Tibial artery (tissue), 4 donors: ENCODE measurements around the gene MLLT10.
"Not testable (repeated sequence)": the region's sequence is repeated elsewhere in the genome, so short reads cannot be mapped to it uniquely, and the experiment has no call there.

Experiments used
- DNase-seq, 2 donors: peaks; one replicate each; pipeline ENCODE4 v3.0.0-alpha.2; 2019
- H3K27ac ChIP-seq, 2 donors: fragments of 200-600 bp; sonication (generic) in 1 of 2; 1 replicate in 1 of 2; 2 replicates in 1 of 2; pipeline ENCODE4 v1.5.1; 2018 to 2019; ENCODE audit warnings: mild to moderate bottlenecking in 1 of 2
- H3K27me3 ChIP-seq, 2 donors: fragments of 200-600 bp; sonication (generic) in 1 of 2; one replicate each; pipeline versions ENCODE4 v1.5.1 to v1.6.0; 2016 to 2019
- H3K36me3 ChIP-seq, 3 donors: fragments of 200-600 bp; sonication (generic) in 2 of 3; one replicate each; pipeline ENCODE4 v1.5.1; 2016 to 2019; ENCODE audit warnings: mild to moderate bottlenecking in 2 of 3
- H3K4me1 ChIP-seq, 4 donors: fragments of 200-600 bp; sonication (generic) in 2 of 4; 1 replicate in 3 of 4; 2 replicates in 1 of 4; pipeline ENCODE4 v1.5.1; 2016 to 2019
- H3K4me3 ChIP-seq, 2 donors: fragments of 200-600 bp; sonication (generic) in 1 of 2; 1 replicate in 1 of 2; 2 replicates in 1 of 2; pipeline ENCODE4 v1.5.1; 2018 to 2019; ENCODE audit warnings: mild to moderate bottlenecking in 2 of 2
- H3K9me3 ChIP-seq, 3 donors: fragments of 200-600 bp; sonication (generic) in 1 of 3; one replicate each; pipeline ENCODE4 v1.5.1; 2016 to 2019
- CTCF ChIP-seq, 2 experiments: fragments of 200-600 bp in 1 of 2; fragments of 450-650 bp in 1 of 2; IDR thresholded peaks; one replicate each; pipeline ENCODE4 v1.5.1; 2017 to 2019; ENCODE audit warnings: antibody characterized with exemption in 2 of 2, mild to moderate bottlenecking in 1 of 2, moderate library complexity in 1 of 2
- intact Hi-C: fragments of 100-400 bp; cut with DNase I; formaldehyde crosslinking; loops from one replicate; pipeline ENCODE4 v1.15.0; 2023; ENCODE audit warnings: low total_unique reads

The MLLT10 gene

GRCh38 chr10:21715531-21716195 lies 181.6 kb downstream of the MLLT10 start:
- no peaks in the 10 kb centered on the region for H3K4me1 ChIP-seq
- no peak for DNase-seq
- intact Hi-C loops: no loop called here
- no peaks in the 10 kb centered on the region for H3K27me3 ChIP-seq
- no peak overlapping the region for H3K4me3 ChIP-seq
- no peak overlapping the region for H3K27ac ChIP-seq
- no peak for TF ChIP-seq CTCF (IDR thresholded peaks at IDR 0.05)
- H3K36me3 ChIP-seq: peaks cover 17 to 32% (median 23%) of the 10 kb centered on the region in 3 donors
- no peaks in the 10 kb centered on the region for H3K9me3 ChIP-seq

DNA sequence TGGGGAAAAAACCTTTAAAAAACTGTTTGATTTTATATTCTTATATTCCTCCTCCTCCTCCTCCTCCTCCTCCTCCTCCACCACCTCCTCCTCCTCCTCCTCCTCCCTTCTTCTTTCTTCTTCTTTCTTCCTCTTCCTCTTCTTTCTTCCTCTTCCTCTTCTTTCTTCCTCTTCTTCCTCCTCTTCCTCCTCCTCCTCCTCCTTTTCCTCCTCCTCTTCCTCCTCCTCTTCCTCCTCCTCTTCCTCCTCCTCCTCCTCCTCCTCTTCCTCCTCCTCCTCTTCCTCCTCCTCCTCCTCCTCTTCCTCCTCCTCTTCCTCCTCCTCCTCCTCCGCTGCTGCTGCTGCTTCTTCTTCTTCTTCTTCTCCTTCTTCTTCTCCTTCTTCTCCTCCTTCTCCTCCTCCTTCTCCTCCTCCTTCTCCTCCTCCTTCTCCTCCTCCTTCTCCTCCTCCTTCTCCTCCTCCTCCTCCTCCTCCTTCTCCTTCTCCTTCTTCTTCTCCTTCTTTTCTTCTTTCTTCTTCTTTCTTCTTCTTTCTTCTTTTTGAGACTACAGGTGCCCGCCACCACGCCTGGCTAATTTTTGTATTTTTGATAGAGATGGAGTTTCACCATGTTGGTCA lies 183.5 kb downstream of the MLLT10 start:
- DNase-seq, H3K4me1 ChIP-seq, H3K4me3 ChIP-seq, H3K27ac ChIP-seq, intact Hi-C loops, H3K9me3 ChIP-seq, H3K27me3 ChIP-seq: not testable (repeated sequence)
- peaks cover 17 to 32% (median 23%) of the 10 kb centered on the region in 3 donors for H3K36me3 ChIP-seq

GRCh38 chr10:21719502-21719901 lies 185.5 kb downstream of the MLLT10 start:
- H3K27ac ChIP-seq: no peak overlapping the region
- peaks cover 0 to 7% (median 5%) of the 10 kb centered on the region in 4 donors for H3K4me1 ChIP-seq
- H3K4me3 ChIP-seq: no peak overlapping the region
- intact Hi-C loops: no loop called here
- TF ChIP-seq CTCF (IDR thresholded peaks at IDR 0.05): no peak
- H3K36me3 ChIP-seq: peaks cover 10 to 27% (median 17%) of the 10 kb centered on the region in 3 donors
- H3K9me3 ChIP-seq: no peaks in the 10 kb centered on the region
- DNase-seq: no peak
- no peaks in the 10 kb centered on the region for H3K27me3 ChIP-seq

DNA sequence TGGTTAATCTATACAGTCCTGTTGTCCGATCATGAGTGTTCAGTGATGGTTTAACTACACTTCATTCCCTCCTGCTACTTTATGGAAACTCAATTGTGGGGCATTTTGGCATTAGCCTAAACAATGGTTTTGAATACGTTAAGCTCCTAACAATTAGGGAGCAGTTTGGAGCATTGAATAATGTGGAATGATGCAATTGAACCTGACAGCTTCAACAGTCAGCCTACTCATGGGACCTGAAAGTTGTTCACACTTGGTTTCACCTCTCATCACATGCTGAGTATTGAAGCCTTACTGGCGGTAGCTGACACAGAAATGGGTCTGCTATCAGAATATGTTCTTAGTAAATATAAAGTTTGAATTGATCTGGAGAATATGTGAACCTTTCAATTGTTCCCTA lies 186.1 kb downstream of the MLLT10 start:
- no peak overlapping the region for H3K27ac ChIP-seq
- no peak overlapping the region for H3K4me3 ChIP-seq
- DNase-seq: no peak
- peaks cover 5 to 22% (median 13%) of the 10 kb centered on the region in 3 donors for H3K36me3 ChIP-seq
- peaks cover 0 to 11% (median 10%) of the 10 kb centered on the region in 4 donors for H3K4me1 ChIP-seq
- intact Hi-C loops: no loop called here
- TF ChIP-seq CTCF (IDR thresholded peaks at IDR 0.05): no peak
- H3K9me3 ChIP-seq: no peaks in the 10 kb centered on the region
- no peaks in the 10 kb centered on the region for H3K27me3 ChIP-seq

DNA sequence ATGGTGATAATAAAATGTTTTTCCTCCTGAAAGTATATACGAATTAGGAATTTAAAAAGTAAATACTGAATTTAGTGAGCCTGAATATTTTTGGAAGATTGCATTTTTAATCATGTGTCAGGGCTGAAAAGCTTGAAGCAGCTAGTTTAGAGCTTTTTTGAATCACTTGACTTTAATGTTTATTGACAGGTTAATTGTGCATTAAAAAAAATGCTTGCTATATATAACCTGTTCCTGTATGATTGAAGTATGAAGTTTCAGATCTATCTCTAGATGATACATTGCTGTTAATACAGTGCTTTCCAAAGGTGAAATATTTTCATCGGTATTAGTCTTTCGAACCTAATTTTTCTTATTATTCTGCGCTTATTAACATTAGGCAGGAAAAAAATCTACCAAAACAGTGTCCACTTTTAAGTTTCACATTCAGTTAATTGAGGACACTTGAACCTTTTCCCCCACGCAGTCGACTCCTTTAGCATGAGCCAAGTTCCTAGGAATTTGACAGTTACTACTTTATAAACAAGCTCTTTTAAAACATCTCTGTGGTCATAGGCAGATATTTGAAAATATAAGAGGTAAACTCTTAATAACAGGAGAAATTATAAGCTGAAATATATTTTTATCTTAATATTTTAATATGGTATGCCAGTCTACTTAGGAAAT lies 187.1 kb downstream of the MLLT10 start:
- Histone ChIP-seq H3K27me3 (no peaks in the 10 kb centered on the region), H3K36me3 (peaks cover 0 to 13% (median 8%) of the 10 kb centered on the region in 3 donors), H3K27ac (no peak overlapping the region), H3K4me3 (no peak overlapping the region), H3K9me3 (no peaks in the 10 kb centered on the region), H3K4me1 (peaks cover 0 to 15% (median 12%) of the 10 kb centered on the region in 4 donors)
- no peak for TF ChIP-seq CTCF (IDR thresholded peaks at IDR 0.05)
- DNase-seq: no peak
- intact Hi-C loops: no loop called here

GRCh38 chr10:21722209-21722608 lies 188.2 kb downstream of the MLLT10 start:
- H3K36me3 ChIP-seq: peaks cover 0 to 13% (median 5%) of the 10 kb centered on the region in 3 donors
- intact Hi-C loops: no loop called here

More at GRCh38 chr10:21722209-21722608, 188.2 kb downstream of the MLLT10 start:
- no peak for TF ChIP-seq CTCF (IDR thresholded peaks at IDR 0.05)
- H3K9me3 ChIP-seq: no peaks in the 10 kb centered on the region
- H3K27me3 ChIP-seq: no peaks in the 10 kb centered on the region
- peaks cover 0 to 15% (median 12%) of the 10 kb centered on the region in 4 donors for H3K4me1 ChIP-seq
- DNase-seq: no peak
- H3K27ac ChIP-seq: no peak overlapping the region
- H3K4me3 ChIP-seq: no peak overlapping the region
